K562 (cell line): Measurements from ENCODE around the gene PFDN2. TPM values are rescaled to one million over a fixed set of nuclear protein-coding genes. Genes with fewer than 3 reads are reported as not detected.
A peak's percentile ranks its signal among the peaks of the same experiment; 100 is the strongest.

Experiments
- ATAC-seq: fragments of 200-7000 bp; cut with Tn5 transposase; 3 replicates; pipeline ENCODE4 v1.9.1; 2020; ENCODE audit warnings: moderate library complexity
- BruUV-seq: library from RNA; stranded (reverse); fragments of 400-500 nt; replicated peaks from 2 replicates; lab custom pipeline; 2021; lab: Mats Ljungman, UMichigan
- CTCF ChIA-PET: fragments of 300-600 bp; formaldehyde crosslinking; extraction: SDS; loops from one replicate; lab custom pipeline; 2021; ENCODE audit warnings: low intra/inter-chr PET ratio; lab: Yijun Ruan, JAX
- POLR2A ChIA-PET: fragments of 300-600, 350-650 bp; sonication (Branson Sonifier 250); formaldehyde crosslinking; extraction: SDS; loops from one replicate; lab custom pipeline; 2021; ENCODE audit warnings: antibody characterized with exemption, inconsistent platforms; lab: Yijun Ruan, JAX
- DNase-seq, 4 experiments: peaks; one replicate each; pipeline versions ENCODE4 v3.0.0 to v3.0.0-alpha.2; 2011 to 2018; ENCODE audit warnings: low spot score in 3 of 4, mixed read lengths in 3 of 4; ENCODE audit errors: extremely low read depth in 1 of 4
- FAIRE-seq: peaks from 2 replicates; lab custom pipeline; 2011; peaks lifted over from hg19 to GRCh38; lab: Jason Lieb, UNC
- H2AFZ ChIP-seq: 2 replicates; pipeline ENCODE4 v1.6.0; 2011; ENCODE audit warnings: low read depth, low read length, control low read depth, inconsistent platforms
- H3K27ac ChIP-seq: fragments of 200-600 bp; 3 replicates; pipeline ENCODE4 v1.8.0; 2011; ENCODE audit warnings: low read depth, mild to moderate bottlenecking, control low read depth, inconsistent platforms, low read length, moderate library complexity, mixed read lengths; ENCODE audit errors: extremely low read depth
- H3K27me3 ChIP-seq, 2 experiments: fragments of 300-600 bp in 1 of 2; 2 replicates in 1 of 2; 3 replicates in 1 of 2; pipeline versions ENCODE4 v1.6.0 to v1.8.0; 2011; ENCODE audit warnings: inconsistent platforms in 2 of 2, low read length in 2 of 2, mild to moderate bottlenecking in 1 of 2, mixed read lengths in 1 of 2, moderate library complexity in 1 of 2; ENCODE audit not compliant: control insufficient read depth in 2 of 2, insufficient read depth in 2 of 2
- H3K36me3 ChIP-seq: fragments of 300-600 bp; 3 replicates; pipeline ENCODE4 v1.8.0; 2011; ENCODE audit warnings: mild to moderate bottlenecking, low read length, inconsistent platforms; ENCODE audit not compliant: control insufficient read depth, insufficient read depth
- H3K4me1 ChIP-seq, 2 experiments: fragments of 200-600 bp in 1 of 2; replicated peaks in 1 of 2; 2 replicates in 1 of 2; 3 replicates in 1 of 2; pipeline versions ENCODE4 v1.5.1 to v1.8.0; 2011; ENCODE audit warnings: inconsistent platforms in 2 of 2, low read length in 2 of 2, mild to moderate bottlenecking in 1 of 2, mixed read lengths in 1 of 2, moderate library complexity in 1 of 2; ENCODE audit not compliant: control insufficient read depth in 2 of 2, insufficient read depth in 2 of 2
- H3K4me2 ChIP-seq: 2 replicates; pipeline ENCODE4 v1.6.1; 2011; ENCODE audit warnings: low read length, control low read depth, inconsistent platforms, mixed read lengths; ENCODE audit not compliant: insufficient read depth
- H3K4me3 ChIP-seq: fragments of 200-600 bp; sonication (generic), shearing (Covaris generic); 2 replicates; pipeline ENCODE4 v1.5.1; 2016; ENCODE audit warnings: control low read depth, inconsistent platforms
- H3K79me2 ChIP-seq: fragments of 200-600 bp; 3 replicates; pipeline ENCODE4 v1.8.0; 2011; ENCODE audit warnings: low read length, inconsistent platforms; ENCODE audit not compliant: control insufficient read depth, insufficient read depth
- H3K9ac ChIP-seq, 2 experiments: 2 replicates each; pipeline versions ENCODE4 v1.6.0 to v1.6.1; 2011; ENCODE audit warnings: low read depth in 2 of 2, low read length in 2 of 2, control low read depth in 1 of 2, inconsistent platforms in 1 of 2, mild to moderate bottlenecking in 1 of 2, mixed read lengths in 1 of 2; ENCODE audit not compliant: insufficient read depth in 1 of 2
- H3K9me1 ChIP-seq: one replicate; pipeline ENCODE4 v1.6.0; 2011; ENCODE audit warnings: inconsistent platforms, mild to moderate bottlenecking, low read length, moderate library complexity; ENCODE audit not compliant: control insufficient read depth, insufficient read depth
- H3K9me3 ChIP-seq: replicated peaks from 2 replicates; pipeline ENCODE4 v1.5.1; 2011; ENCODE audit warnings: low read depth, low read length, inconsistent platforms; ENCODE audit not compliant: control insufficient read depth, insufficient read depth
- H4K20me1 ChIP-seq: replicated peaks from 2 replicates; pipeline ENCODE4 v1.6.1; 2011; ENCODE audit warnings: low read length, inconsistent platforms, mixed read lengths; ENCODE audit not compliant: control insufficient read depth, insufficient read depth
- POLR2AphosphoS2 ChIP-seq: IDR thresholded peaks from 2 replicates; pipeline ENCODE4 v1.6.1; 2012; ENCODE audit warnings: low read length, improper control_type of control experiment
- ZBTB7A ChIP-seq: IDR thresholded peaks from 2 replicates; pipeline ENCODE4 v1.6.1; 2011; ENCODE audit warnings: low read depth, mild to moderate bottlenecking, low read length, moderate library complexity, borderline replicate concordance; ENCODE audit not compliant: control insufficient read depth
- ZC3H11A ChIP-seq: IDR thresholded peaks from 2 replicates; pipeline ENCODE4 v1.6.1; 2012; ENCODE audit warnings: low read depth, low read length, improper control_type of control experiment
- ZFP1 ChIP-seq: fragments of 450-650 bp; formaldehyde crosslinking; IDR thresholded peaks from 2 replicates; pipeline ENCODE4 v1.4.0; 2020; ENCODE audit warnings: mild to moderate bottlenecking, mixed read lengths
- ZNF311 ChIP-seq: fragments of 250-450 bp; sonication (Bioruptor Pico); IDR thresholded peaks from 2 replicates; pipeline ENCODE4 v1.4.0; 2020; ENCODE audit warnings: mild to moderate bottlenecking, moderate library complexity
- ZNF518B ChIP-seq: fragments of 250-450 bp; sonication (Bioruptor Pico); IDR thresholded peaks from 2 replicates; pipeline ENCODE4 v1.5.0; 2021; ENCODE audit warnings: mild to moderate bottlenecking, moderate library complexity
- ZNF584 ChIP-seq: fragments of 200-800 bp; sonication (Bioruptor generic); IDR thresholded peaks from 2 replicates; pipeline ENCODE4 v1.6.1; 2016; ENCODE audit warnings: low read depth, mild to moderate bottlenecking, missing genetic modification characterization, missing compliant biosample characterization
- ZNF668 ChIP-seq: fragments of 250-450 bp; sonication (Bioruptor Pico); IDR thresholded peaks from 2 replicates; pipeline ENCODE4 v1.8.0; 2022; ENCODE audit warnings: mild to moderate bottlenecking, inconsistent platforms
- ZNF695 ChIP-seq: fragments of 450-650 bp; formaldehyde crosslinking; IDR thresholded peaks from 2 replicates; pipeline ENCODE4 v1.4.0; 2020; ENCODE audit warnings: mild to moderate bottlenecking, moderate library complexity
- ZSCAN32 ChIP-seq: fragments of 450-650 bp; formaldehyde crosslinking; IDR thresholded peaks from 2 replicates; pipeline ENCODE4 v1.4.0; 2020; ENCODE audit warnings: mild to moderate bottlenecking, moderate library complexity
- WGBS: fragments of 100-300 bp; shearing (Covaris generic); methylation state at CpG from one replicate; pipeline ENCODE4 v1.1.6; 2016; ENCODE audit warnings: low coverage, mixed read lengths; ENCODE audit not compliant: insufficient coverage; ENCODE audit errors: missing lambda C conversion rate; 5-methylcytosine and 5-hydroxymethylcytosine counted together
- in situ Hi-C: fragments of 300-500 bp; cut with MboI; formaldehyde crosslinking; loops from 4 replicates; pipeline ENCODE4 v1.15.0; 2018; ENCODE audit warnings: inconsistent platforms, mixed read lengths
- intact Hi-C: fragments of 100-400 bp; cut with micrococcal nuclease; formaldehyde crosslinking; loops from 2 replicates; pipeline ENCODE4 v1.14.2; 2022
- polyA plus RNA-seq, 8 experiments: library from polyadenylated mRNA; depleted of rRNA in 4 of 8; stranded (reverse) in 5 of 8; unstranded in 3 of 8; fragments of >200 nt; fragmentation: Nextera tagmentation in 2 of 8; fragmentation: Illumina TruSeq in 1 of 8; extraction: Ambion mirVana in 2 of 8; extraction: Trizol in 1 of 8; gene quantifications; 2 replicates each; pipeline versions ENCODE4 v1.2.1 to v1.2.3, GENCODE V29; 2011 to 2014; ENCODE audit warnings: inconsistent platforms in 1 of 8, missing spikeins in 1 of 8
- total RNA-seq, 7 experiments: library from RNA; depleted of rRNA in 6 of 7; stranded (reverse); fragments of >200 nt in 6 of 7; fragmentation: Illumina TruSeq in 2 of 7; extraction: Trizol in 2 of 7; gene quantifications; 2 replicates each; pipeline versions ENCODE4 v1.2.1 to v1.2.3, GENCODE V29; 2011 to 2021; ENCODE audit warnings: low replicate concordance in 1 of 7

The PFDN2 gene
- total and polyA plus RNA-seq, 9 of the 15 experiments (the other 6 are each of a cell fraction or from before 2014, with no cell fraction given): 50.2 to 361 (median 144) TPM

DNA sequence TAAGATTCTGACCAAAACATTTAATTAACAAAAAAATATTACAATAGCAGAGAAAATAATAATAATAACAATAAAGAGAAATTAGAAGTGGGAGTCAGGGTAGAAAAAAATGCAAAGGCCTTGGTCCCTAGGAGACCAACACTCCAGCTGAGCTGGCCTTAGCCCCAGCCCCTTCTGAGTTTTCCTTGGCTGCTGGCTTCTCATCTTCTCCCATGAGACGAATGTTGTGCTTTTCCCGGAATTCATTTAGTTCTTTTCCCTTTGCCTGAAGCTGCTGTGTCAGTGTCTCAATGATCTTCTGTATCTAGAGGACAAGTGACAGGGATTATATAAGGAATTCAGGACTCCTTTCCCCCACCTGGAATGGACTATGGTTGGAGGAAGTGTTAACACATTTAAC lies 17.3 kb downstream of the PFDN2 start:
- no peak for FAIRE-seq
- Histone ChIP-seq H3K36me3 (peaks cover 58% of the 10 kb centered on the region), H3K4me1 (peaks cover 0 to 7% of the 10 kb centered on the region in 2 experiments; a peak in 1 of 5 replicates), H2AFZ (no peak overlapping the region), H4K20me1 (no peaks in the 10 kb centered on the region), H3K4me2 (no peak overlapping the region), H3K9me1 (no peaks in the 10 kb centered on the region), H3K9me3 (peaks cover 1% of the 10 kb centered on the region; the same call in 1 of the 2 replicates), H3K9ac (no peak overlapping the region), H3K27me3 (no peaks in the 10 kb centered on the region), H3K4me3 (no peak overlapping the region), H3K79me2 (peaks cover 18% of the 10 kb centered on the region), H3K27ac (no peak overlapping the region)
- ChIA-PET CTCF (no interaction called here), POLR2A (interaction anchor here (0.9 kb wide), 1 partner anchor 16 kb away, joined by 3 read pairs; no protein-coding TSS in a partner anchor)
- in situ Hi-C loops: no loop called here
- 88% methylated on average over 2 of the region's 2 CpGs for WGBS
- no peak for ATAC-seq
- TF ChIP-seq ZSCAN32 (CRISPR knock-in tag) (no peak), POLR2AphosphoS2 (no peak), ZNF695 (CRISPR knock-in tag) (no peak), ZNF584 (CRISPR knock-in tag) (no peak), ZBTB7A (no peak), ZFP1 (CRISPR knock-in tag) (no peak), ZNF518B (no peak), ZNF668 (CRISPR knock-in tag) (no peak), ZNF311 (CRISPR knock-in tag) (no peak), ZC3H11A (no peak)
- TSS peak; percentile 16 for BruUV-seq
- DNase-seq: no peak
- intact Hi-C loops: no loop called here
